NCI-H1417 treated with DMSO at 0.1 percent for 48 hours (cell line): ENCODE data around the gene GSDME.
"Not testable (repeated sequence)": the region's sequence is repeated elsewhere in the genome, so short reads cannot be mapped to it uniquely, and the experiment has no call there.

Experiments used
- DNase-seq: peaks from one replicate; lab custom pipeline; 2025; lab: John Stamatoyannopoulos, UW

GSDME gene

DNA sequence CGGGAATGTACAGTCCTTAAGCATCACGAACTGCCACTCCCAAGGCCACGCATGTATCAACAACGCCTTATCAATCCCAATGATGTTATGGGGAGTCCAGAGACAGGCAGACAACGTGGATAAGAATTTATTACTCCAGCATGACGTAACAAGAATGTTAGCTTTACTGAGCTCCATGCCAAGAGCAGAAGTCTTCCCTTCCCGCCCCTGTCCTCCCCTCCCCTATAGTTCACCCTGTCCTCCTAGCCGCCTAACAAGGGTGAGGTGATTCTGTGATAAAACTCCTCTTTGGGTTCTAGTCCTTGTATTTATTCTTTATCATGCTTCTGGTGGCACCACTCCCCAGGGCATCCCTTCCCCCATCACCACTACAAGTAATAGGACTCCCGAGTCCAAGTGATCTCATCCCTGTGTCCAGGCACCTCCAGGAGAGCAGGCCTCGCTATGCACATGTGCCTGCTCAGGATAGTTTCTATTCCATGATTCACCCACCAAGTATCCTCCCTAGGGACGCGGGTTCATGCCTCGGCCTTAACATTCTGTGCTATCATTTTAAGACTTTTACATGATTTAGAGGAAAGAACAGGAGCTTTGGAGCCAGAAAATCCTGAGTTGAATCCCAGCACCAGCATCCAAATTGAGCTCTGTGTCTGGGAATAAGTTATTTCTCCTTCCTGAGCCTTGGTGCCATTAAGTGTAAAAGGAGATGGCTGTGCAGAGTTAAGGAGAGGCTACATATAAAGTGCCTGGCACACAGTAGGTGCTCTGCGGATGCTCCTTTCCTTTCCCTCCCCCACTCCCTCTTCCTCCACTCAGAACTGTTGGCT, 15.4 kb downstream of the GSDME start:
- DNase-seq = no peak

DNA sequence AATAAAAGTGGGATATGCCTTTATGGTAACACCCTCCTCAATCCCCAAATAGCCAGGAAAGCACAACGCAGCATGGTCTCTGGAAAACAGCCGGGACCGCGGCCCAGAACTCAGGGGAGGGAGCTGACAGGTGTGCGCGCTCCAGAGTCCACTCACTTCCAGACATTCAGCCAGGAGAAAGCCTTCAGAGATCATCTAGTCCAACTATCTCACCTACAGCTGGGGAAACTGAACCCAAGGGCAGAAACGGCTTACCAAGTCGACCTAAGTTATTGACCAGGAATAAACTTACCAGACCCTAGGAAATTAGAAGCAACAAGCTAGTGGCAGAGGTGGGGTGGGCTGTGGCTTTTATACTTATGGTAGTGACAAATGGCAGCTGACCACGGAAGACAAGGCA, 16.4 kb downstream of the GSDME start:
- DNase-seq = no peak

DNA sequence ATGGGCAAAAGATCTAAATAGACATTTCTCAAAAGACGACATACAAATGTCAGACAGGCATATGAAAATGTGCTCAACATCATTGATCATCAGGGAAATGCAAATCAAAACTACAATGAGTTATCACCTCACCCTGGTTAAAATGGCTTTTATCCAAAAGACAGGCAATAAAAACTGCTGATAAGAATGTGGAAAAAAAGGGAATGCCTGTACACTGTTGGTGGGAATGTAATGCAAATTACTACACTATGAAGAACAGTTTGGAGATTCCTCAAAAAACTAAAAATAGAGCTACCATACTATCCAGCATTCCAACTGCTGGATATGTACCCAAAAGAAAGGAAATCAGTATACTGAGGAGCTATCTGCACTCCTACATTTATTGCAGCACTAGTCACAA, 18.0 kb downstream of the GSDME start:
- DNase-seq = no peak

DNA sequence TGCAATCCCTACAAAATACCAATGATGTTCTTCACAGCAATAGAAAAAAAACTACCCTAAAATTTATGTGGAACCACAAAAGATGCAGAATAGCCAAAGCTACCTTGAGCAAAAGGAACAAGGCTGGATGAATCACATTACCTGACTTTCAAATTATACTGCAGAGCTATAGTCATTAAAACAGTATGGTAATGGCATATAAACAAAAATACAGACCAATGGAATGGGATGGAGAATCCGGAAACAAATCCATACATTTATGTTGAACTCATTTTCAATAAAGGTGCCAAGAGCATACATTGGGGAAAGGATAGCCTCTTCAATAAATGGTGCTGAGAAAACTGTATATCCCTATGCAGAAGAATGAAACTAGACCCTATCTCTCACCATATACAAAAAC, 18.7 kb downstream of the GSDME start:
- DNase-seq = no peak

DNA sequence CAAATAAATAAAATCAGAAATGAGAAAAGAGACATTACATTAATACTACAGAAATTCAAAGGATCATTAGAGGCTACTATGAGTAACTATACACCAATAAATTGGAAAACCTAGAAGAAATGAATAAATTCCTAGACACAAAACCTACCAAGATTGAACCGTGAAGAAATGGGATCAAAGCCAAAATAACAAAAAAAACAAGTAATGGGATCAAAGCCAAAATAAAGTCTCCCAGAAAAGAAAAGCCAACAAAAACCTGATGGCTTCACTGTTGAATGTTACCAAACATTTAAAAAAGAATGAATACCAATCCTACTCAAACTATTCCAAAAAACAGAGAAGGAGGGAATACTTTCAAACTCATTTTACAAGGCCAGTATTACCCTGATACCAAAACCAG, 20.0 kb downstream of the GSDME start:
- no peak for DNase-seq

DNA sequence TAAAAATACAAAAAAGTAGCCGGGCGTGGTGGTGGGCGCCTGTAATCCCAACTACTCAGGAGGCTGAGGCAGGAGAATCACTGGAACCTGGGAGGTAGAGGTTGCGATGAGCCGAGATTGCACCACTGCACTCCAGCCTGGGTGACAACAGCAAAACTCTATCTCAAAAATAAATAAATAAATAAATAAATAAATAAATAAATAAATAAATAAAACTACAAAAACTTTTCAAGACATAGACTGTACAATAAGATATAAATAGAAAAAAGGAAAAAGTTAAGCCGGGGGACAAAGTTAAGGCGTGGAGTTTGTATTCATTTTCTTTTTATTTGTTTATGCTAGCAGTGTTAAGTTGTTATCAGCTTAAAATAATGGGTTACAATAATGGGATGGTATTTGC, 21.7 kb downstream of the GSDME start:
- not testable (repeated sequence) for DNase-seq

DNA sequence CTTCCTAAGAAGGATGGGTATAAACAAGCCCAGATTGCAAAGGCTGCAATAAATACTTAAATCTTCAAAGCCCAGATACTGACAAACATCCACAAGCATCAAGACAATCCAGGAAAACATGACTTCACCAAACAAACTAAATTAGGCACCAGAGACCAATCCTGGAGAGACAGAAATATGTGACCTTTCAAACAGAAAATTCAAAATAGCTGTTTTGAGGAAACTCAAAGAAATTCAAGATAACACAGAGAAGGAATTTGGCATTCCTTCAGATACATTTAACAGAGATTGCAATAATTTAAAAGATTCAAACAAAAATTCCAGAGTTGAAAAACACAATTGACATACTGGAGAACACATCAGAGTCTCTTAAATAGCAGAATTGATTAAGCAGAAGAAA, 23.0 kb downstream of the GSDME start:
- no peak for DNase-seq

DNA sequence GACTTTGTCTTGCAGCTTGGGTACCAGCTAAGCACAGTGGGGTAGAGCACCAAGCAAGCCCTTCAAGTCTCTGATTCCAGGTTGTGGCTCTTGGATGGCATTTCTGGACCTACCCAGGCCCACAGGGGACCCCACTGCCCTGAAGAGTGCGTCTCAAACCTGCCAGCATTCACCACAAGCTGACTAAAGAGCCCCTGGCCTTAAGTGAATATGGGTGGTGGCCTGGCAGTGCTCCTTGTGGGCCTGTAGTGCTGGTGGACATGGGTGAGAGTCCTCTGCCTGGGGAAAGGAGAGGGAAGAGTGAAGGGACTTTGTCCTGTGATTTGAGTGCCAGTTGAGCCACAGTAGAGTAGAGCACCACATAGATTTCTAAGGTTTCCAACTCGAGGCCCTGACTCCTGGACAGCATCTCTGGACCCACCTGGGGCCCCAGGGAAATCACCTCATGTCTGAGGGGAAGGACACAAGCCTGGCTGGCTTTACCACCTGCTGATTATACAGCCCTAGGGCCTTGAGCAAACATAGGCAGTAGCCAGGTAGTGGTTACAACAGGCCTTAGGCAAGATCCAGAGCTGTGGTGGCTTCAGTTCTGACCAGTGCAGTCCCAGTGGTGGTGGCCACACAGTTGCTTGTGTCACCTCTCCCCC, 23.7 kb downstream of the GSDME start:
- no peak for DNase-seq

DNA sequence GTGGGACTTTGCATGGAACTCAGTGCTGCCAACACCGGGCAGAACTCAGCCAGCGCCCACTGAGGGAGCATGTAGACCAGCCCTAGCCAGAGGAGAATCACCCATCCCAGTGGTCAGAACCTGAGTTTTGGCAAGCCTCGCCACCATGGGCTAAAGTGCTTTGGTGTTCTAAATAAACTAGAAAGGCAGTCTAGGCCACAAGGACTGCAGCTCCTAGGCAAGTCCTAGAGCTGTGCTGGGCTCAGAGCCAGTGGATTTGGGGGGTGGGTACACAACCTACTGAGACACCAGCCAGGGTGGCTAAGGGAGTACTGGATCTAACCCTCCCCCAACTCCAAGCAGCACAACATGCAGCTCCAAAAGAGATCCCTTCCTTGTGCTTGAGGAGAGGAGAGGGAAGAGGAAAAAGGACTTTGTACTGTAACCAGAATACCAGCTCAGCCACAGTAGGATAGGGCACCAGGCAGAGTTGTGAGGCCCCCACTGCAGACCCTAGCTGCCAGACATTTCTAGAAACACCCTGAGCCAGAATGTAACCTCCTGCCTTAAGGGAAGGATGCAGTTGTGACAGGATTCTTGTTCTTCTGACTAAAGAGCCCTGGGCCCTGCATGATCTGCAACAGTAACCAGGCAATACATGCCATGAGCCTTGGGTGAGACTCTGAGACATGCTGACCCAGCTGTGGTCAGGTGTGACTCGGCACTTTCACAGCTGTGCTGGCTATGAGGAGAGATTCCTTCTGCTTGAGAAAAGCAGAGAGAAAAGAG, 24.4 kb downstream of the GSDME start:
- no peak for DNase-seq

DNA sequence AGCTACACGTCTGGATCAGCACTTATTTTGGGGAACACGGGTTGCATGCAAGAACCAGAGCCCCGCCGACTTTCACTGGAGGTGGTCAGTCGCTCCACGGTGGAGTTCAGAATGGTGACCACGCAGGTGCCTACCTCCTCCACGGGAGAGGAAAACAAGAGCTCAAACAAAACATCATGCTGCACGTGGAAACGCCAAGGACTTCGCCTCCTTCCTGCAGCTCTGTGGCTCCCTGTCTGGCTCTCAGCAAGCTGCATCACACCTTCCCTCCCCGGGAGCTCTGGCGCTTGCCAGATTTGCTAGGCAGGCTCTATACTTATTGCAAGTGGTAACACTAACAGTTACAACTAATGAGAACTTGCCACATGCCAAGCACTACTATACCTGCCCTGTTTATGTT, 26.0 kb downstream of the GSDME start:
- DNase-seq = no peak

DNA sequence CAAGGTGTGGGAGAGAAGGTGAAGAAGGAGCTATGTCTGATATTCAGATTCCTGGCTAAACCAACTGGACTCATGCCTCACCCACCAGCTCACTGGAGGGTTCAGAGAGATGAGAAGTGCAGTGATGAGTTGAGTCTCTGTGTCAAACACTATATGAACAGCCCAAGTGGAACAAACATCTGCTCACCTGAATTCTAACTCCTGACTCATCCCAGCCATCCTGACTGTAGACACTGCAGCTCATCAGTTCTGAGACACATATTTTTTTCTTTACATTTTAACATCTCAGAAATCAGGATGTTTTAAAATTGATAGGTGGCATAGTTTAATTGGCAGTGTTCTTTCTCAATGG, 27.3 kb downstream of the GSDME start:
- DNase-seq = no peak

DNA sequence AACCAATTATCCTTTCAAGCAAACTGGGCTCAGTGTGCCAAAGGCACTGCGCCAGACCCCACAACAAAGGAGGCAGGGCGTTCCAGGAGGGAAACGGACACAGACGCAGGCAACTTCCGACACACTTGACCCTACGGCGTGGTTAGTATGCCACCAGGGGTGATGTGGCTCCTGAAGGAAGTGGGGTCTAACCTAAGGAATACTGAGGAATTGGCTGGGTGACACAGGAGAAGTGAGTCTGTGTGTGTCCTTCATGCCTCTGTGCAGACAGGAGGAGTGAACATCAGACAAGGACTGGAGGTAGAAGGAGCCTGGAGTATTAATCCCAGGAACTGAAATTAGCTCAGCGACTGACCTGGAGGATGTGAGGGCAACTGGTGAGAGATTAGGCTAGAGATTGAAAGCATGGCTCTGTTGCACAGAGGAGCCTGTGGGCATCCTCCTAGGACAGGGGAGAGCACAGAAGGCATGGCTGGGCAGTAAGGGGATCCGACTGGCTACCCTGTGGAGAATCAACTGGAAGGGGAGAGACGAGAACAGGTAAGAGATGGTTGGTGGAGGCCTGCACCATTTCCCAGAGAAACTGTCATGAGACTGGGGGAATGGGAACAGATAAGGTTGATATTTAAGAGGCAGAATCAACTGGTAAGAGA, 27.8 kb downstream of the GSDME start:
- DNase-seq = no peak

DNA sequence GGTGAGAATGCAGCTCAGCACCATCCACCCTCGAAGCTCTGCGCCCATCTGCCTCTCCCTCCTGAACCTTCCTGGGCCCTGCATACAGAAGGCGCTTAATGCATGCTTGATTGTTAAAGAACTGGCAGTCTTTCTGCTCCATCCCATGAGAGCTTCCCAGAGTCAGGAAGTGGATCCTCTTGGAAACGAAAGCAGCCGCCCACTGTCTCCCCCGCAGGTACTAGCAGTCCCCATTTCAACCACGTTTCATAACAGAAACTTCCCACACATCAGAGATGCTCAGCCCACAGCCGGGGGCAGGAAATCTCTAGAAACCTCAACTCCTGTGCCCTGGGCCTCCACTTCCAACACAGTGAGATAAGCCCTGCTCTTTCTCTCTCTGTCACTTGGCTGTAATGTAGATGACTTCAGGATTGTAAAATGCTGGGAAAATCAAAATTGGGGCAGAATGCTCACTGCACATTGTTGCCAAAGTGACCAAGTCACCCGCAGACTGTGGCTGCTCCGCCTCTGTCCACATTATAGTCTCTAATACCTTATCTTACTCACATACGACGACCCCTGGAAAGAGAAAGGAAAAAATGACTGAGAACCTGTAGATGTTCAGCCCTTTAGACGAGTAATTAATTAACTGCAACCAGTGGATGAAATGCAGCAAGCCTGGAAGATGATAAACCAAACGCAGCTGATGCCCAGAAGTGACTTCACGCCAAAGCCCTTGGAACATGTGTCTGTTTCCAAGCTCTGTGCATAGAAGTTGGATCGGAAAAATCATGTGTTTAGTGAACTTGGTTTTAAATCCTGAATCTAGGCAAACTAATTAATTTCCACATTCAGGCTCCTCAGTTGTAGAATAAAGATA, 28.5 kb downstream of the GSDME start:
- no peak for DNase-seq

DNA sequence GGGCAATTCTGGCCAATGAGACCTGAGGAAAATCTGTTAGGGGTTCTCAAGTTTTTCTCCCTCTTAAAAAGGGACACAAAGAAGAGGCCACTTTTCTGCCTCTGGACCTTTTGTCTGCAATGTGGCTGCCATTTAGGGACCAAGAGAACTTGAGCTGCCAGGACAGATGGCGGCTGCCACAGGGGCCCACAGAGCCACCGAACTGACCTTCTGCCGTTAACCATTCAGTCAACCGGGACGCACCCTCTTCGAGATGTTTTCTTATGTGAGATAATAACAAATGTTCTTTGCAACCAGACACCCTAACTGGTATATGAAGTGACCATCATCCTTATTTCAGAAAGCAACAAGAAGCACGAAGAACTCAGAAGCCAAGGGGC, 29.2 kb downstream of the GSDME start:
- DNase-seq = no peak

DNA sequence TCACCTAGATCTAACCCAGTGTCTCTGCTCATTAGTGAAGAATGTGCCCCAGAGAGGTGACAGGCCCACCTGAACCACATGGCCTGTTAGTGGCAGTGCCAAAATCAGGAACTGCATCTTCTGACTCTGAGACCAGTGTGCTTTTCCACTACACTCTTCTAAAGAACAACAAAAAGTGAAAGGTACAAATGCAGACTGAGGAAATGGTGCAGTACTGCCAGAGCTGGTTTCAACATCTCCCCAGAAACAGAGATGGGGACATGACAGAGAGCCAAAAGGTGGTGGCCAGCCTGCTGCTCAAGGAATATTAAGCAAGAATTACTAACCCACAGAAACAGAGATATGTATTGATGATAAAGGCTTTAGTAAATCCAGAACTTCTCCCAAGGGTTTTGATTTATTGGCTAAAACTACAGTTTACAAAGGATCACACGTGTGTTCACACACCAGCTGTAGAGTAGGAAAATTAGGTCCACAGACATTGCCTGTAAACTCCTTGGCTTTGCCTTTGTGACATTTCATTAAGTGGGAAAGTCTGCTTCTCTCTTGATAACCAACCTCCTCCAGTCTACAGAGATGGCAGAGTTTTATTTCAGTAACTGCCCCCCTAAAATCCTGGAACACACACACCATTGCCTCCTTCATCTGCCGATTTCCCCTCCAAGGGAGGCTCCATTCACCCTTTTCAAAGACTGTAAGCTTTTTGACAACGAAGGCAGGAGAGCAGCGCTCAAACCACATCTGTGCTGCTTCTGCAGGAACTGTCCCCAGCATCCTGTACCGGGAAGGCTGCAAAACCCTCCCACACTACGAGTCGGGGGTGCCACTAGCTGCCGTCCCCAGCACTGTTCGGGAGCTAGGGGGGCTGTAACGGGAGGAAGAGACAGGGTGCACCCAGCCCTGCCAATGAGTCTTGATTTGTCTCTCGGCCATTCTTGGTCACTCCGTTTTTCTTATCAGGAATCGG, 29.8 kb downstream of the GSDME start:
- DNase-seq = no peak

DNA sequence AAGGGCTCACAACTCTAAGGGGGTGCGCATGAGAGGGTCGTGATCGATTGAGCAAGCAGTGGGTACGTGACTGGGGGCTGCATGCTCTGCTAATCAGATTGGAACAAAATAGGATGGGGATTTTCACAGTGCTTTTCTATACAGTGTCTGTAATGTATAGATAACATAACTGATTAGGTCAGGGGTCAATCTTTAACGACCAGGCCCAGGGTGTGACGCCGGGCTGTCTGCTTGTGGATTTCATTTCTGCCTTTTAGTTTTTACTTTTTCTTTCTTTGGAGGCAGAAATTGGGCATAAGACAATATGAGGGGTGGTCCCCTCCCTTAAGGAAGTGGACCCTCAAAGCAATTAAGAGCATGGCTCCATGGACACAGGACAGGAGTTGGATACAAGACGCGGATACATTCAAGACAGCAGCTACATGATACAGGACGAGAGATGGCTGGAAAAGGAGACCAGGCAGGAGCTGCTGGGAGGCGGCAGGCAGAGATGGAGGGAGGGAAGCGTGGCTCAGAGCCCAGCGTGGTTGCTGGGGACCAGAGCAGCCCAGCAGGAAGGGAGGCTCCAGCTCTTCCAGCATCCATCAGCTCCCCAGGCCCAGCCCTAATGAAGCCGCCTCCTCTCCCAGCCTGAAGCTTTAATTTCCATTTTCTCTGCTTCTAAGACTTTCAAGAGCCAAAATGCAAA, 31.6 kb downstream of the GSDME start:
- no peak for DNase-seq

DNA sequence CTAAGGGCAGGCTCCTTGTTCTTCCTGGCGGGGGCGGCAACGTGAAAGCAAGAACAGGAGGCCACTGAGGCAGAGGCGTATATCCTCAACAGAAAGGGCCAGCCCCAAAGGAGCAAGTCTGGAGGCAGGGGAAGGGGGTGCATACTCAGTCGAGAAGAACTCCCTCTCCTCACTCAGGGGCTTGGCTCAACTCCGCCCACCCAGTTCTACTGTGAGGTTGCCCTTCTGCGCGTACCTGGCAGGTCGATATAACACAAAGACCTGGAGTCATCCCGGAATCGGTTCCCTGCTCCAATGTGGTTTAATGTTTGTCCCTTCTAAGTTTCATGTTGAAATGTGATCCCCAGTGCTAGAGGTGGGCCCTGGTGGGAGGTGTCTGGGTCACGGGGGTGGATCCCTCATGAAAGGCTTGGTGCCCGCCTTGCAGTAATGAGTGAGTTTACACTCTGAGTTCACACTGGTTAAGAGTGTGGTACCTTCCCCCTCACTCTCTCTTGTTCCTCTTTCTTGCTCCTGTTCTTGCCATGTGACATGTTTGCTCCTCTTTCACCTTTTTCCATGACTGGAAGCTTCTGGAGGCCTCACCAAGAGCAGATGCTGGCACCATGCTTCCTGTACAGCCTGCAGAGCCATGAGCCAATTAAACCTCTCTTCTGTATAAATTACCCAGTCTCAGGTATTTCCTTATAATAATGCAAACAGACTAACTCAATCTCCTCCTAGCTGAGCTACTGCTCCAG, 32.6 kb downstream of the GSDME start:
- no peak for DNase-seq

DNA sequence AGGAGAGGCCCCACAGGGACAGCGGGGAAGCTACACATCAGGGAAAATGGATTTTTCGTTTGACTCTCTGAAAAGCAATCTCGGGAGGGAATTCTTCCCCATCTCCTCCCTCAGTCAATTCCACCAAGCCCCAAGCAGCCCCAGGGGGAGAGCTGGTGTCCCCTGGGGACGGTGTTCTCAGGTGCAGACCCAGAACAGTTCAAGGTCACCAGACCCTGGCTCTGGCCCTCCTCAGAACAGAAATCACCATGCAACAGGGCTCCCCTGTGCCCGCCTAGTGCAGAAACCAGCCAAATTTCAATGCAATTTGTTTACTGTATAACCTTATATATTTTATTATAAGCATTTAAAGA, 34.1 kb downstream of the GSDME start:
- no peak for DNase-seq
